ENCODE measurements around the gene ARHGAP44. TPM values are rescaled to one million over a fixed set of nuclear protein-coding genes. Genes with fewer than 3 reads are reported as not detected.

ARHGAP44 gene
- total and polyA plus RNA-seq, 2 of the 13 experiments (the other 11 are each of a cell fraction or from before 2014, with no cell fraction given): 0.79 to 3.1 TPM

- no TSS peak for BruUV-seq (replicated peaks)
- CTCF ChIA-PET (ENCODE audit: low intra/inter-chr PET ratio, low total read pairs): no interaction called here
- FAIRE-seq (no peak), DNase-seq (ENCODE audit: low spot score) (no peak), ATAC-seq (no peak)
- Histone ChIP-seq H3K4me1 (ENCODE audit: insufficient read depth, low read length) (no peaks in the 10 kb centered on the region), H3K4me2 (ENCODE audit: low read depth, low read length) (no peak overlapping the region), H3K27me3 (ENCODE audit: control insufficient read depth in 1 of 2, insufficient read depth in 2 of 2, low read length in 2 of 2) (no peaks in the 10 kb centered on the region), H4K20me1 (ENCODE audit: insufficient read depth, low read length) (no peaks in the 10 kb centered on the region), H2AFZ (ENCODE audit: low read length) (no peak overlapping the region), H3K79me2 (ENCODE audit: insufficient read depth, low read length) (no peaks in the 10 kb centered on the region), H3K9me3 (ENCODE audit: low read length) (no peaks in the 10 kb centered on the region), H3K27ac (ENCODE audit: extremely low read length, insufficient read depth, low read length) (no peak overlapping the region), H3K9ac (ENCODE audit: insufficient read depth, low read depth, low read length) (no peak overlapping the region), H3K36me3 (replicated peaks in 1 of 2; ENCODE audit: control insufficient read depth in 1 of 2, insufficient read depth in 2 of 2, low read length in 2 of 2) (peaks cover 37 to 66% of the 10 kb centered on the region in 2 experiments), H3K4me3 (replicated peaks in 1 of 3; ENCODE audit: insufficient read depth in 1 of 3, low read depth in 2 of 3, low read length in 3 of 3) (no peak overlapping the region)
- in situ Hi-C loops (cut with HindIII; ENCODE audit: extremely low pct_ligation_motif_present, low pct_unique_long_range_greater_than_20kb) (loop anchor here (5.0 kb wide), 1 partner anchor 77 kb away; no protein-coding TSS in a partner anchor), intact Hi-C loops (cut with micrococcal nuclease; ENCODE audit: unreplicated experiment) (no loop called here)
- WGBS (ENCODE audit: low lambda C conversion rate): 77% methylated on average over 4 of the region's 4 CpGs
- POLR2A ChIA-PET: interaction anchor here (1.2 to 2.8 kb wide), 2 partner anchors 13 to 14 kb away, joined by 5 to 9 read pairs; partner anchors contain the start of gene ELAC2
- TF ChIP-seq PLSCR1 (CRISPR knock-in tag; IDR thresholded peaks at IDR 0.05; ENCODE audit: borderline replicate concordance) (no peak), MEF2D (CRISPR knock-in tag; IDR thresholded peaks at IDR 0.05) (no peak), ZNF740 (CRISPR knock-in tag; IDR thresholded peaks at IDR 0.05) (no peak), ZFP37 (CRISPR knock-in tag; IDR thresholded peaks at IDR 0.05; ENCODE audit: borderline replicate concordance) (no peak), ZNF569 (CRISPR knock-in tag; IDR thresholded peaks at IDR 0.05; ENCODE audit: borderline replicate concordance) (no peak)
- TF ChIP-seq, protein P1, sequence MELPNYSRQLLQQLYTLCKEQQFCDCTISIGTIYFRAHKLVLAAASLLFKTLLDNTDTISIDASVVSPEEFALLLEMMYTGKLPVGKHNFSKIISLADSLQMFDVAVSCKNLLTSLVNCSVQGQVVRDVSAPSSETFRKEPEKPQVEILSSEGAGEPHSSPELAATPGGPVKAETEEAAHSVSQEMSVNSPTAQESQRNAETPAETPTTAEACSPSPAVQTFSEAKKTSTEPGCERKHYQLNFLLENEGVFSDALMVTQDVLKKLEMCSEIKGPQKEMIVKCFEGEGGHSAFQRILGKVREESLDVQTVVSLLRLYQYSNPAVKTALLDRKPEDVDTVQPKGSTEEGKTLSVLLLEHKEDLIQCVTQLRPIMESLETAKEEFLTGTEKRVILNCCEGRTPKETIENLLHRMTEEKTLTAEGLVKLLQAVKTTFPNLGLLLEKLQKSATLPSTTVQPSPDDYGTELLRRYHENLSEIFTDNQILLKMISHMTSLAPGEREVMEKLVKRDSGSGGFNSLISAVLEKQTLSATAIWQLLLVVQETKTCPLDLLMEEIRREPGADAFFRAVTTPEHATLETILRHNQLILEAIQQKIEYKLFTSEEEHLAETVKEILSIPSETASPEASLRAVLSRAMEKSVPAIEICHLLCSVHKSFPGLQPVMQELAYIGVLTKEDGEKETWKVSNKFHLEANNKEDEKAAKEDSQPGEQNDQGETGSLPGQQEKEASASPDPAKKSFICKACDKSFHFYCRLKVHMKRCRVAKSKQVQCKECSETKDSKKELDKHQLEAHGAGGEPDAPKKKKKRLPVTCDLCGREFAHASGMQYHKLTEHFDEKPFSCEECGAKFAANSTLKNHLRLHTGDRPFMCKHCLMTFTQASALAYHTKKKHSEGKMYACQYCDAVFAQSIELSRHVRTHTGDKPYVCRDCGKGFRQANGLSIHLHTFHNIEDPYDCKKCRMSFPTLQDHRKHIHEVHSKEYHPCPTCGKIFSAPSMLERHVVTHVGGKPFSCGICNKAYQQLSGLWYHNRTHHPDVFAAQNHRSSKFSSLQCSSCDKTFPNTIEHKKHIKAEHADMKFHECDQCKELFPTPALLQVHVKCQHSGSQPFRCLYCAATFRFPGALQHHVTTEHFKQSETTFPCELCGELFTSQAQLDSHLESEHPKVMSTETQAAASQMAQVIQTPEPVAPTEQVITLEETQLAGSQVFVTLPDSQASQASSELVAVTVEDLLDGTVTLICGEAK (IDR thresholded peaks at IDR 0.05): no peak
- TF ChIP-seq, protein P1 (CRISPR knock-in tag; IDR thresholded peaks at IDR 0.05): no peak
- TF ChIP-seq, protein P2, sequence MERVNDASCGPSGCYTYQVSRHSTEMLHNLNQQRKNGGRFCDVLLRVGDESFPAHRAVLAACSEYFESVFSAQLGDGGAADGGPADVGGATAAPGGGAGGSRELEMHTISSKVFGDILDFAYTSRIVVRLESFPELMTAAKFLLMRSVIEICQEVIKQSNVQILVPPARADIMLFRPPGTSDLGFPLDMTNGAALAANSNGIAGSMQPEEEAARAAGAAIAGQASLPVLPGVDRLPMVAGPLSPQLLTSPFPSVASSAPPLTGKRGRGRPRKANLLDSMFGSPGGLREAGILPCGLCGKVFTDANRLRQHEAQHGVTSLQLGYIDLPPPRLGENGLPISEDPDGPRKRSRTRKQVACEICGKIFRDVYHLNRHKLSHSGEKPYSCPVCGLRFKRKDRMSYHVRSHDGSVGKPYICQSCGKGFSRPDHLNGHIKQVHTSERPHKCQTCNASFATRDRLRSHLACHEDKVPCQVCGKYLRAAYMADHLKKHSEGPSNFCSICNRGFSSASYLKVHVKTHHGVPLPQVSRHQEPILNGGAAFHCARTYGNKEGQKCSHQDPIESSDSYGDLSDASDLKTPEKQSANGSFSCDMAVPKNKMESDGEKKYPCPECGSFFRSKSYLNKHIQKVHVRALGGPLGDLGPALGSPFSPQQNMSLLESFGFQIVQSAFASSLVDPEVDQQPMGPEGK (CRISPR knock-in tag; IDR thresholded peaks at IDR 0.05): no peak
- TF ChIP-seq, protein P3, sequence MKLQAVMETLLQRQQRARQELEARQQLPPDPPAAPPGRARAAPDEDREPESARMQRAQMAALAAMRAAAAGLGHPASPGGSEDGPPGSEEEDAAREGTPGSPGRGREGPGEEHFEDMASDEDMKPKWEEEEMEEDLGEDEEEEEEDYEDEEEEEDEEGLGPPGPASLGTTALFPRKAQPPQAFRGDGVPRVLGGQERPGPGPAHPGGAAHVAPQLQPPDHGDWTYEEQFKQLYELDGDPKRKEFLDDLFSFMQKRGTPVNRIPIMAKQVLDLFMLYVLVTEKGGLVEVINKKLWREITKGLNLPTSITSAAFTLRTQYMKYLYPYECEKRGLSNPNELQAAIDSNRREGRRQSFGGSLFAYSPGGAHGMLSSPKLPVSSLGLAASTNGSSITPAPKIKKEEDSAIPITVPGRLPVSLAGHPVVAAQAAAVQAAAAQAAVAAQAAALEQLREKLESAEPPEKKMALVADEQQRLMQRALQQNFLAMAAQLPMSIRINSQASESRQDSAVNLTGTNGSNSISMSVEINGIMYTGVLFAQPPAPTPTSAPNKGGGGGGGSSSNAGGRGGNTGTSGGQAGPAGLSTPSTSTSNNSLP (IDR thresholded peaks at IDR 0.05; ENCODE audit: low read depth, low read length): no peak
These were observed 215.0 kb downstream of the ARHGAP44 start for GRCh38 chr17:13004336-13004735.

Data from HepG2 (cell line).